GM23338 (cell line): ENCODE results near the gene OR2V2. TPM values are rescaled to one million over a fixed set of nuclear protein-coding genes. Genes with fewer than 3 reads are reported as not detected.

ENCODE experiments used
- ATAC-seq: fragments of 200-7000 bp; cut with Tn5 transposase; 3 replicates; pipeline ENCODE4 v1.9.1; 2020
- DNase-seq: peaks from one replicate; pipeline ENCODE4 v3.0.0-alpha.2; 2015; ENCODE audit warnings: low spot score
- H2AFZ ChIP-seq: fragments of 200-600 bp; sonication (generic); 2 replicates; pipeline ENCODE4 v1.8.0; 2016; ENCODE audit warnings: antibody characterized with exemption, mild to moderate bottlenecking, moderate library complexity
- H3F3A ChIP-seq: fragments of 200-600 bp; sonication (generic); replicated peaks from 2 replicates; pipeline ENCODE4 v1.8.0; 2017; ENCODE audit warnings: antibody characterized with exemption, mixed run types, low read depth
- H3K27ac ChIP-seq: fragments of 200-600 bp; sonication (generic); 2 replicates; pipeline ENCODE4 v1.6.1; 2016; ENCODE audit warnings: low read depth
- H3K27me3 ChIP-seq: fragments of 200-600 bp; sonication (generic); 2 replicates; pipeline ENCODE4 v1.8.0; 2016; ENCODE audit warnings: mild to moderate bottlenecking, mixed run types, moderate library complexity; ENCODE audit not compliant: insufficient read depth
- H3K36me3 ChIP-seq: fragments of 200-600 bp; sonication (generic); 2 replicates; pipeline ENCODE4 v1.8.0; 2016; ENCODE audit warnings: mild to moderate bottlenecking; ENCODE audit not compliant: insufficient read depth
- H3K4me1 ChIP-seq: fragments of 200-600 bp; sonication (generic); 2 replicates; pipeline ENCODE4 v1.8.0; 2016; ENCODE audit warnings: mild to moderate bottlenecking, moderate library complexity; ENCODE audit not compliant: insufficient read depth
- H3K4me2 ChIP-seq: fragments of 200-600 bp; sonication (generic); 2 replicates; pipeline ENCODE4 v1.7.1; 2017; ENCODE audit warnings: mixed run types
- H3K4me3 ChIP-seq: fragments of 200-600 bp; sonication (generic); 2 replicates; pipeline ENCODE4 v1.6.1; 2016; ENCODE audit warnings: mixed run types
- H3K79me2 ChIP-seq: fragments of 200-600 bp; sonication (generic); replicated peaks from 2 replicates; pipeline ENCODE4 v1.8.0; 2017; ENCODE audit warnings: mild to moderate bottlenecking; ENCODE audit not compliant: insufficient read depth
- H3K9me2 ChIP-seq: fragments of 200-600 bp; sonication (generic); 2 replicates; pipeline ENCODE4 v1.8.0; 2017; ENCODE audit not compliant: insufficient read depth
- H4K20me1 ChIP-seq: fragments of 200-600 bp; sonication (generic); replicated peaks from 2 replicates; pipeline ENCODE4 v1.8.0; 2017; ENCODE audit warnings: mild to moderate bottlenecking; ENCODE audit not compliant: insufficient read depth
- H3K27ac Mint-ChIP-seq: 2 replicates; pipeline ENCODE4 v1.8.0; 2020; ENCODE audit warnings: inconsistent platforms, mild to moderate bottlenecking, moderate library complexity, mixed read lengths
- H3K27me3 Mint-ChIP-seq: 3 replicates; pipeline ENCODE4 v1.8.0; 2022; ENCODE audit warnings: low read depth, mild to moderate bottlenecking, moderate library complexity, mixed read lengths, inconsistent platforms; ENCODE audit not compliant: insufficient read depth, poor library complexity
- H3K36me3 Mint-ChIP-seq: 3 replicates; pipeline ENCODE4 v1.8.0; 2021; ENCODE audit warnings: low read depth, mild to moderate bottlenecking, inconsistent platforms, moderate library complexity, mixed read lengths
- H3K4me1 Mint-ChIP-seq: 3 replicates; pipeline ENCODE4 v1.8.0; 2020; ENCODE audit warnings: mild to moderate bottlenecking, inconsistent platforms, mixed read lengths
- H3K4me3 Mint-ChIP-seq: 3 replicates; pipeline ENCODE4 v1.8.0; 2021; ENCODE audit warnings: moderate library complexity, mild to moderate bottlenecking, inconsistent platforms, mixed read lengths
- H3K9me3 Mint-ChIP-seq: 3 replicates; pipeline ENCODE4 v1.8.0; 2020; ENCODE audit warnings: moderate library complexity, mild to moderate bottlenecking, inconsistent platforms, mixed read lengths
- ZNF462 ChIP-seq: fragments of 250-450 bp; sonication (Bioruptor Pico); IDR thresholded peaks from 2 replicates; pipeline ENCODE4 v1.5.0; 2020; ENCODE audit warnings: mild to moderate bottlenecking, moderate library complexity
- polyA plus RNA-seq: library from polyadenylated mRNA; unstranded; fragments of >200 nt; fragmentation: Nextera tagmentation; extraction: Ambion mirVana; gene quantifications from 2 replicates; pipeline ENCODE4 v1.2.1, GENCODE V29; 2016
- total RNA-seq: library from RNA; depleted of rRNA; stranded (reverse); fragments of >200 nt; shearing (Covaris generic); gene quantifications from 2 replicates; pipeline ENCODE4 v1.2.3, GENCODE V29; 2014; rRNA removed

The OR2V2 gene
- total and polyA plus RNA-seq, 2 experiments from 2014 or later, result not detected

- H4K20me1 ChIP-seq, result no peaks in the 10 kb centered on the region; the same call in 1 of the 2 replicates
- no peaks in the 10 kb centered on the region for H3K36me3 ChIP-seq
- no peak for DNase-seq
- H3K27ac ChIP-seq, result no peak overlapping the region
- no peak overlapping the region for H3K4me3 ChIP-seq
- ATAC-seq, result no peak
- H2AFZ ChIP-seq, result no peak overlapping the region
- H3K4me1 Mint-ChIP-seq, result peaks cover 15% of the 10 kb centered on the region
- H3K27ac Mint-ChIP-seq, result no peak overlapping the region
- no peaks in the 10 kb centered on the region for H3K79me2 ChIP-seq
- peaks cover 10% of the 10 kb centered on the region; the same call in 1 of the 2 replicates for H3F3A ChIP-seq
- H3K36me3 Mint-ChIP-seq, result peaks cover 17% of the 10 kb centered on the region
- peak overlapping the region; percentile 94 for H3K4me3 Mint-ChIP-seq
- peaks cover 15% of the 10 kb centered on the region; the same call in 1 of the 2 replicates for H3K4me1 ChIP-seq
- peaks cover 20% of the 10 kb centered on the region for H3K9me3 Mint-ChIP-seq
- H3K4me2 ChIP-seq, result no peak overlapping the region
- H3K9me2 ChIP-seq, result no peaks in the 10 kb centered on the region
- TF ChIP-seq ZNF462, result no peak
- H3K27me3 Mint-ChIP-seq, result peaks cover 49% of the 10 kb centered on the region
- H3K27me3 ChIP-seq, result peaks cover 37% of the 10 kb centered on the region
Observed at GRCh38 chr5:181207960-181208253, 60.5 kb downstream of the OR2V2 start.

Other genes with a start within 250 kb of the OR2V2 start
- 0.85 TPM in 1 of 2 replicates, not detected in the other for gene BTNL8, start 248.4 kb upstream of the OR2V2 start, total RNA-seq
- 0.23 TPM in 1 of 2 replicates, not detected in the other for gene BTNL8, start 248.4 kb upstream of the OR2V2 start, polyA plus RNA-seq
- gene BTNL3, start 158.7 kb upstream of the OR2V2 start, total RNA-seq, result not detected in 2 replicates
- gene BTNL3, start 158.7 kb upstream of the OR2V2 start, polyA plus RNA-seq, result 0.08 TPM in 1 of 2 replicates, not detected in the other
- gene BTNL9, start 107.3 kb upstream of the OR2V2 start, total RNA-seq, result 2.8 and 3.4 TPM in 2 replicates
- gene BTNL9, start 107.3 kb upstream of the OR2V2 start, polyA plus RNA-seq, result 0.21 and 0.37 TPM in 2 replicates
- not detected in 2 replicates for gene OR2V1, start 16.4 kb upstream of the OR2V2 start, total RNA-seq
- gene OR2V1, start 16.4 kb upstream of the OR2V2 start, polyA plus RNA-seq, result not detected in 2 replicates
- gene TRIM7, start 57.6 kb downstream of the OR2V2 start, total RNA-seq, result 0.56 and 0.66 TPM in 2 replicates
- gene TRIM7, start 57.6 kb downstream of the OR2V2 start, polyA plus RNA-seq, result 0.37 and 0.53 TPM in 2 replicates
- gene TRIM41, start 75.7 kb downstream of the OR2V2 start, total RNA-seq, result 8.7 and 9.7 TPM in 2 replicates
- gene TRIM41, start 75.7 kb downstream of the OR2V2 start, polyA plus RNA-seq, result 6.2 and 7.3 TPM in 2 replicates
- gene RACK1, start 96.3 kb downstream of the OR2V2 start, total RNA-seq, result 4,589 and 4,798 TPM in 2 replicates
- gene RACK1, start 96.3 kb downstream of the OR2V2 start, polyA plus RNA-seq, result 2,372 and 2,567 TPM in 2 replicates
- 2.9 and 6.2 TPM in 2 replicates for gene TRIM52, start 113.6 kb downstream of the OR2V2 start, total RNA-seq
- gene TRIM52, start 113.6 kb downstream of the OR2V2 start, polyA plus RNA-seq, result 4.1 and 8.1 TPM in 2 replicates
- gene OR4F3, start 219.7 kb downstream of the OR2V2 start, total RNA-seq, result not detected in 2 replicates
- not detected in 2 replicates for gene OR4F3, start 219.7 kb downstream of the OR2V2 start, polyA plus RNA-seq